Peyer's patch (tissue), 4 donors: ENCODE data around the gene MT1F.

Source experiments
- POLR2A ChIP-seq, 2 donors: fragments of 450-650 bp; IDR thresholded peaks; one replicate each; pipeline ENCODE4 v1.5.1; 2017; ENCODE audit warnings: antibody characterized with exemption in 2 of 2, mild to moderate bottlenecking in 2 of 2, moderate library complexity in 2 of 2
- TF ChIP-seq, protein P1 (sequence below), 6 experiments: fragments of 450-650 bp in 4 of 6; fragments of 200-600 bp in 2 of 6; sonication (generic) in 1 of 6; IDR thresholded peaks; one replicate each; pipeline ENCODE4 v1.5.1; 2017 to 2019; ENCODE audit warnings: antibody characterized with exemption in 6 of 6, mild to moderate bottlenecking in 3 of 6, moderate library complexity in 1 of 6

DNA sequence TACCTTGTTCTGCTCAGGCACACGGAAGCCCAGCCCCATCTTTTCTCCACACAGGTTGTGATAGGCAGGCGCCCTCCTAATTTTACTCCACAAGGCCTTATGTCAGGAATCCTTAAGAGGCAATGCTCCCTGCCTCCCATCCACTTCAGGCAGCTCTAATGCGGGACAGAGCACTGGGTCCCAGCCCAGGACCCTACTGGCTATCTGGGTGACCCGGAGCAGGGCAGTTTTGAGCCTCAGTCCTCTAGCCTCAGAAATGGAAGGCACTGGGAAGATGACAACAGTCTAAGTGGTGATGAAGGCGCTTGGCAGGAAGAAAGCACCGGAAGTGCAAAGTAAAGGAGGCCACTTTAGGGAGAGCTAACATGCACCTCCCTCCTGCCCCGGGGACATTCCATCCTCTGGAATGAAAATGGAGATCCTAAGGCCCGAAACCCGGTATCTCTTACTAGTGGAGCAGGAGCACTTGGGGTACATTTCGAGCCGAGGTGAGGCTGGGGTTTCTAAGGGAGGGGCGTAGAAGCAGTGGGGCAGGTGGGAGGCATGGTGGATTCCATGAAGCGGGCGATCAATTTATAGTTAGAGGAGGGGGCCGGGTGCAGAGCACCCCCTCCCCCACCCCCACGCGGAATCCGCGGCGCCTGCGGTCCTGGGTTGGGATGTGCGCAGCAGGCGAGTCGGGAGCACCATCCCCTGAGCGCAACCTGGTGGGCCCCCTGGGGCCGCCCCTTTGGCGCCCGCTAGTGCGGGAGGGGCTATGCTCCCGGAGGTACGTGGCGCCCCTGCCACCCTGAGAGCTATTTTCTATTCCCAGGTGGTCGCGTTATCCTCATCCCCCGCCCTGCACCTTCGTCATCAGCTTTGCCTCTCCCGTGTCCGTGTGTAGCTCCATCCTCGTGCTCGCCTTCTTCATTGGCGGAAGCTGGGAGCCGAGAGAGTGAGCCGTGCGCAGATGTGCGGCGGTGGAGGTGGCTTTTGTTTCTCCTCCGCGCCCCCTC is 4.9 kb downstream of the MT1F start:
- TF ChIP-seq, protein P1, sequence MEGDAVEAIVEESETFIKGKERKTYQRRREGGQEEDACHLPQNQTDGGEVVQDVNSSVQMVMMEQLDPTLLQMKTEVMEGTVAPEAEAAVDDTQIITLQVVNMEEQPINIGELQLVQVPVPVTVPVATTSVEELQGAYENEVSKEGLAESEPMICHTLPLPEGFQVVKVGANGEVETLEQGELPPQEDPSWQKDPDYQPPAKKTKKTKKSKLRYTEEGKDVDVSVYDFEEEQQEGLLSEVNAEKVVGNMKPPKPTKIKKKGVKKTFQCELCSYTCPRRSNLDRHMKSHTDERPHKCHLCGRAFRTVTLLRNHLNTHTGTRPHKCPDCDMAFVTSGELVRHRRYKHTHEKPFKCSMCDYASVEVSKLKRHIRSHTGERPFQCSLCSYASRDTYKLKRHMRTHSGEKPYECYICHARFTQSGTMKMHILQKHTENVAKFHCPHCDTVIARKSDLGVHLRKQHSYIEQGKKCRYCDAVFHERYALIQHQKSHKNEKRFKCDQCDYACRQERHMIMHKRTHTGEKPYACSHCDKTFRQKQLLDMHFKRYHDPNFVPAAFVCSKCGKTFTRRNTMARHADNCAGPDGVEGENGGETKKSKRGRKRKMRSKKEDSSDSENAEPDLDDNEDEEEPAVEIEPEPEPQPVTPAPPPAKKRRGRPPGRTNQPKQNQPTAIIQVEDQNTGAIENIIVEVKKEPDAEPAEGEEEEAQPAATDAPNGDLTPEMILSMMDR (IDR thresholded peaks at IDR 0.05), result no peak
- TF ChIP-seq POLR2A (IDR thresholded peaks at IDR 0.05), result no peak
